HG03103 (cell line): ENCODE data around the gene INTS11.
A peak's percentile ranks its signal among the peaks of the same experiment; 100 is the strongest.

Experiments used
- ATAC-seq: cut with Tn5 transposase; IDR thresholded peaks from one replicate; pipeline ENCODE4 v1.9.1; 2021; ENCODE audit warnings: low read depth; ENCODE audit not compliant: unreplicated experiment

Gene INTS11

GRCh38 chr1:1287288-1288110 is 37.0 kb downstream of the INTS11 start:
- ATAC-seq = no peak

- ATAC-seq = no peak
Observed at GRCh38 chr1:1286313-1287261, 37.9 kb downstream of the INTS11 start.

GRCh38 chr1:1285611-1286311 is 38.7 kb downstream of the INTS11 start:
- ATAC-seq = no peak

GRCh38 chr1:1285102-1285571 is 39.3 kb downstream of the INTS11 start:
- ATAC-seq = no peak

GRCh38 chr1:1284221-1285101 is 40.0 kb downstream of the INTS11 start:
- ATAC-seq = no peak

GRCh38 chr1:1283821-1284220 is 40.6 kb downstream of the INTS11 start:
- ATAC-seq = no peak

GRCh38 chr1:1282998-1283397 is 41.5 kb downstream of the INTS11 start:
- ATAC-seq = no peak

- no peak for ATAC-seq
Observed at GRCh38 chr1:1281533-1282321, 42.7 kb downstream of the INTS11 start.

GRCh38 chr1:1280782-1281481 is 43.5 kb downstream of the INTS11 start:
- no peak for ATAC-seq

GRCh38 chr1:1279028-1279427 is 45.4 kb downstream of the INTS11 start:
- no peak for ATAC-seq

GRCh38 chr1:1278620-1279019 is 45.8 kb downstream of the INTS11 start:
- no peak for ATAC-seq

GRCh38 chr1:1275836-1276235 is 48.6 kb downstream of the INTS11 start:
- ATAC-seq = no peak

- ATAC-seq = no peak
Observed at GRCh38 chr1:1274931-1275431, 49.5 kb downstream of the INTS11 start.

GRCh38 chr1:1274299-1274930 is 50.0 kb downstream of the INTS11 start:
- ATAC-seq = no peak

- peak; percentile 83 for ATAC-seq
Observed at GRCh38 chr1:1273512-1274298, 50.8 kb downstream of the INTS11 start, which contains the start of gene UBE2J2. UBE2J2 (minus strand) TSS chr1:1273854; CDS start chr1:1267992, 5,862 bp downstream.

- no peak for ATAC-seq
Observed at GRCh38 chr1:1273209-1273511, 51.3 kb downstream of the INTS11 start.
